NCI-H345 (cell line): ENCODE data around the gene AKIRIN2.

Experiments
- DNase-seq: peaks from one replicate; lab custom pipeline; 2025; lab: John Stamatoyannopoulos, UW

AKIRIN2 gene

DNA sequence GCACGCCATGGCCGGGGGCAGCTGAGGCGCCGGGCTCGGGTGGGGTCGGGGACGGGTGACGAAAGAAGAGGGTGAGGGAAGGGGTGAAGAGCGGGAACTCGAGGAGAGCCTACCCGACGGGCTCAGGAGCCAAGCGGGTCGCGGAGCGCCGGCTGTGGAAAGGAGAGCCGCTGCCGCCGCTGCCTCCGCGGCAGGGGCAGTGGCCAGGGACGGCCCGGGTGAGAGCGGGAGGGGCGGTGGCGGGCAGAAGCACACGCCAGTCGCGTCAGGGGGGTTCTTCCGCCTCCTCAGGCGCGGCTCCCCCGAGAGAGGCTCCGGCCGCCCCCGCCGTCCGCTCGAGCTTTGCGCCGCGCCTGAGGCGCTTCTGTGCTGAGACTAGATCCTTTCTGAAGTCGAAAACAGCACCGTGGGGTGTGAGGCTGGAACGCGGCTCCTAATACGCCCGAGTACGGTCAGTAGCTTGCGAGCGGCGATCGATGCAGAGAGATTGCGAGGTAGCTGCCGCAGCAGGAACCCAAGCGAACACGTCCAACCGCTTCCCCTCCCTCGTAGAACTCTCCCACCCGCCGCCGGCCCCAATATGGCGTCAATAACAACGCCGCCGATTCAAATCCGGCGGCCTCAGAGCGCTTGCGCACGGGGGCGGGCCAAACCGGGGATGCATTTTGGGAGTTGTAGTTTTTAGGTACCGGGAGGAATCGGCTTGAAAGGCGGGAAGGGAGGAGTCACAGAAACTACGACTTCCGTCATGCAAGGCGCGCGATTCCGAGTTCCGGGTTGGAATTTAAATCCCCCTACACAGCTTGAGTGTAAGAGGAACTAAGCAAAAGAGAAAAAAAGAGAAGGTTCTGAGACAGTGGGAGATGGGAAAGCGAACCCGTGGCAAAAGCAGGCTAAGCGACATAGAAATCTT lies at the start of gene AKIRIN2:
Gene AKIRIN2 (minus strand): TSS at position 558 of the 913 bp plus-strand sequence. CDS start 549 bp downstream, at position 9.
- DNase-seq = peak; percentile 99

- no peak for DNase-seq
Measured at GRCh38 chr6:87747646-87748045, 45.6 kb upstream of the AKIRIN2 start.

DNA sequence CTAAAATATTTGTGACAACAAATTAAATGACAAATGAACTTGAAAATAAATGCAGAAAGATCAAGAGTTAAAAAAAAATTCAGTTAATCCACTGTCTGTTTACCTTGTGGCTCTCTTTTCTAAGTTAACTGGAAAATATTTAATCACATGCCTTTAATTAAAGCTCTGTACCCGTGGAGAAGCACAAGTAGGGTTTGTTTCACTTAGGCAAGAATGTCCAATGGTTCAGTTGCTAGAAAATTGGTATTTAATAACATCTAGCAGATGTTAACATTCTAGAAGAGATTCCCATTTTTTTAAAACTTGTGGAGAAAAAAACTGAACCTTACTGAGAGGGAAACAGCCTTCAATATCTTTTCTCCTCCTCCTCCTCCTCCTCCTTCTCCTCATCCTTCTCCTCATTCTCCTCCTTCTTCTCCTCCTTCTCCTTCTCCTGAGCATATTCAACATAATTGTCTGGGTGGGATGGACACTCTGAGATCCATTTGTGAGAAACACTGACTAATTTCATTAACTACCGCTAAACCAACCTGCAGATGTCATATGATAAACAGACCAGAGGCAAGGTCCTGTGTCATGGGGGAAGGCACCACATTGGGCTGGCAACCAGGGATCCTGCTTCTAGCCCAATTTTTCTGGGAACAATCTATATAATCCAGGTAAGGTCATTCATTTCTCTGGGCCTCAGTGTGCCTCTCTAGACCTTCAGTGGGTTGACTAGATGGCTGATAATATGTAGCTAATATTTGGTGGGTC lies 44.1 kb upstream of the AKIRIN2 start:
- no peak for DNase-seq

DNA sequence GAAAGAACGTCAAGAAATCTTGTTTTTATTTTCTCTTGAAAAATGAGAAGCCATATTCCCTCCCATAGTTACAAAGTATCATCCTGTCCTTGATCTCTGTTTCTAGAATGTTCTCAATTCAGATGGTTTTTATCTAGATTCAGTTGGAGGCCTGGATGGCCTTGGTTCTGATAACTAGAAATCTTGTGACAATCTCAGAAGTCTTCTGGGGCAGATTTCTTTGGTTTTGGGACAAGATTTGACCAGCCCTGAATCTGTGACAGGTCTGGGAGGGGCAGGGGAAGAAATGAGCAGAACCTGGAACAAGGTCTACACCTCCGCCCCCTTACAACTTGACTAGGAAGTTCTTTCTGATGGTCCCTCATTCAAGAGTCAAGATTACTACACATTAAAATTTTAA lies 41.4 kb upstream of the AKIRIN2 start:
- DNase-seq = no peak

GRCh38 chr6:87742106-87742505 lies 40.1 kb upstream of the AKIRIN2 start:
- DNase-seq = no peak

- DNase-seq = no peak
Measured at GRCh38 chr6:87741001-87741650, 39.1 kb upstream of the AKIRIN2 start.

GRCh38 chr6:87738744-87739143 lies 36.7 kb upstream of the AKIRIN2 start:
- no peak for DNase-seq

- no peak for DNase-seq
Measured at GRCh38 chr6:87738000-87738399, 36.0 kb upstream of the AKIRIN2 start.

GRCh38 chr6:87736809-87737540 lies 34.9 kb upstream of the AKIRIN2 start:
- DNase-seq = no peak

DNA sequence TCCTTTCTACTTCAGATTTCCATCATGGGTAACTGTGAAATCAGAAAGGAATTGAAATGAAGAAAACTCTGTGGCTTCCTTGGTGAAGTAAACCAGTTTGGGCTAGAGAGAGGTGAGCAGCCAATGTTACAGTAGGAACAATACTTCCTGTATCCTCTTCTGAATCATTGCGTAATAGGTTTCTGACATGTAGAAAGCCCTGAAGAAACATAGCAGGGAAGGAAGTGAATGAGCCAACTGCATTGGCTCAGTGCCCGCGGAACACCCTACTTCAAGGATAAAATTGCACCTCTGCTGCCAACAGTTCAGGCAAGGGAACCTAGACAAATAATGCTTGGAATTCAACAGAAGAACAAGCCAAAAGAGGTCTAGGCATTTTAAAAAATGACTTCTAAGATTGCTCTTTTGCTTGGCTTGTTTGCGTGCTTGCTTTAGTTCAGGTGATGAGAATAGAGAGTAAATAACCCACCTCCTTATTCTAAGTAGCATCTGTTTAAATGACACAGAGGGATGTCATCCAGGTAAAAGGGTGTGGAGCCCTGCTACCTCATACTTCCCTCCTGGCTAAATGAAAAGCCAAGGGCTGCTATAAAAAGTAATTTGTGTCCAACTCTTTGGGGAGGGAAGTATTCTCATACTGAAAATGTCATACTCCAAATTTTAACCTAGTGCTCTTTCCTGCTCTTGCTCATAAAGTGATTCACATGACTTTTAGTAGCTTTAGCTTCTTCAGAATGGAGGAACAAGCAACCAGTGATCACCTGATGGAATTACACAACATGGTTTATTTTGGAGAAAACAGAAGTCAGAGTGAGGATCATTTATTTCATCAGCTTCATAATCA lies 30.0 kb upstream of the AKIRIN2 start:
- peak; percentile 85 for DNase-seq

- DNase-seq = no peak
Measured at GRCh38 chr6:87731080-87731479, 29.0 kb upstream of the AKIRIN2 start.

DNA sequence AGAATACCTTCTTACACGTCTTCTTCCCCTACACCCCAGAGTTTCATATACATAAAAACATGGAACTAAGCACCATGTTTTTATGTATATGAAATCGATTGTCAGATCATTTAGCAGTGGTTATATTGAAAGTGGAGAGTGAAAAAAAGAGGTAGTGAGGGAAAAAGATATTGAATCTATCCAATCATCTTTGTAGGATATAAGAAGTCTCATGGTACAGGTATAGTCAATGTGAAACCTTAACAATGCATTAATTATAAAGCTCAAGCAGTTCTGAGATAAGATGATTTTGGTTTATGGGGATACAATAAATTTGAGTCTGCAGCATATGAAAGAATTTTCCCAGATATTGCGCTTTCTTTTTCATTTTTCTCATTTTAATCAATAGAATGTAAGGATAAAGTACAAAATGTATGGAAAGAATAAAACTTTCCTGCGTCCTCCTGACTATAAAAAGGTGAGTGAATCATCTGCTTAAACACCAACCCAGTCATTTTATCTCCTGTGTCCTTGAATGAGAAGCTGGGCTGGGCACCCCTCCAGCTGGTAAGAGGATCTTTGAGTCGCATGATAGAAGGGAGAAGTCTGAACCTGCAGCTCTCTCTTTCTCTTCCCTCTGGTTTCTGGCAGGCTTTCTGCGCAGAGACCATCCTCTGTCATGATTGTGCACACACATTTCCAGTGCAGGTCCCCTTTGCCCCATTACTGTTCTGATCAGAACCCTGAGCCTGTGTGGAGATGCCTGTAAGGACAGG lies 28.1 kb upstream of the AKIRIN2 start:
- DNase-seq = peak; percentile 47

- DNase-seq = no peak
Measured at GRCh38 chr6:87728706-87729105, 26.7 kb upstream of the AKIRIN2 start.

DNA sequence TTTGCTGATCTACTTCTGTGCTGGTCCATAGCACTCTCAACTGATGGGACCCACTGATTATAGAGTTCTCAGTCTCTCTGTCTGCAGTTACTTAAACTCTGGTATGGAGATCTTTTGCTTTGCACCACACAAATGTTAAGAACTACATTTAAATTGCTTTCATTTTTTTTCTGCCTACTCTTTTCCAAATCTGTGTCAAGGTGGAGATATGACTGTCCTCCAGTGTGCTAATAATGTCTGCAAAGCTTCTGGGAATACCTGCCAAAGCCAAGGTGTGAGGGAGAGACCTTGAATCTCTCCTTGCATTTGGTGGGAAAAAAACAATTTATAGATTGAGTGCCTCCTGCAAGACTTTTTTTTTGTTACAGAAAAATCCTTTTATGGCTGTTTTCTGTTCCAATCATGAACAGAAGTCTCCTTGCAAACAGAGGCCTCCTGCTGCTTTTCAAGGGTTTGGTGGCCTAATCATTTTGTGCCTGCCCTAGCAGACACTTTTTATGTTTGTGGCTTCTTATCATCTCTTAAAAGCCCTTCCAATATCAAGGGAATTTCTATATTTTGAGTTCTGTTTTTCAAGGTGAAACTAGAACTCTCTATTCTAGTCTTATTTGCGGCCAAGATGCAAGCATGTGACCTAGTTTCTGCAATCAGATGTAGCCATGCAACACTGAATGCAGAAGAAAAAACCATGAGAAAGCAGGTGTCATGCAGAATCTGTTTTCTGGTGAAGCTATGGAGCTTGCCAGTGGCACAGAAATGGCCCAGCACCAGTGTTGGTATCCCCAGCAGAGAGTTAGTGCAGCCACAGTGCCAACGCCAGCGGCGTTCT lies 23.2 kb upstream of the AKIRIN2 start:
- no peak for DNase-seq

DNA sequence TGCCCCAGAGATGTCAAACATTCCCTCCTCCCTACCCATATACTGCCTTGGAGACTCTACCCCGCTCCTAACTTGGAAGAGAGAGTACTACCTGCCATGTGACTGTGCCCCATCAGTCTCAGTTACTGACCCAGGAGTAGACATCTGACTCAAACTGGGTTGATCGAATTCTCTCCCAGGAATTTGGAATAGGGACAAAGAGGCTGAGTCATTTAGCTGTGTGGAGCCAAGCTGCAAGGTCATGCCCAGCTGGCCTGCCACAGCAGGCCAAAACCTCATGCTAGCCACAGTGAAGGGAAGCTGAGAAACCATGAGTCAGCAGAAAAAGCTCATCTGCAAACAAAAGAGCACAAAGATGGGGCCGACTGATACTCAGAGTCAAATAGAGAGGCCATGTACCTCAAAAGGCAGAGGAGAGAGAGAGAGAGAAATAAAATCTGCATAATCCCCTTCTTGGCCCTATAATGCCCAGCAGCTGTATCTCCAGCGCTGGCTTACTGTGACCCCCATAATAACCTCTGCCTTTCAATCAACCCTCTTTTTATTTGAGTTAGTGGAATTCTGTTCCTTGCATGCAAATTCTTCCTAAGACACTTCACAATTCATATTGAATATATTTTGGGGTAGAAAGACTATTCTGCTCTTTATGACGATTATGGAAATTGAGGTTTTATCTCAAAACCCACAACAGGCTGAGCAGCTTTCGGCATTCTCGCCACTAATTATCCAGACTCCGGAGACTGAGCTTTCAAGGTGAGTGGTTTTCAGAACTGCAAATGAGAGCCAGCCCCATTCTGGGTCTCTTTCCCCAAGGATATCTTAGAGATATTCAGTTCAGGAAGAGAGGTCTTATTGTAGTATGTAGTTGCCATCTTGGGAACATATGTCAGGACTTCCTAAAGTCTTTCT lies 21.4 kb upstream of the AKIRIN2 start:
- DNase-seq = no peak

GRCh38 chr6:87722540-87723169 lies 20.6 kb upstream of the AKIRIN2 start:
- no peak for DNase-seq

- DNase-seq = no peak
Measured at GRCh38 chr6:87721311-87721710, 19.3 kb upstream of the AKIRIN2 start.
